HEK293T (cell line): ENCODE data around the gene NRG2.

Experiments used
- ARNT ChIP-seq: fragments of 450-650 bp; IDR thresholded peaks from 2 replicates; pipeline ENCODE4 v1.6.1; 2017; ENCODE audit warnings: mild to moderate bottlenecking
- FOXK2 ChIP-seq: fragments of 450-650 bp; IDR thresholded peaks from 2 replicates; pipeline ENCODE4 v1.6.1; 2016; ENCODE audit warnings: mild to moderate bottlenecking
- HDGF ChIP-seq: fragments of 450-650 bp; IDR thresholded peaks from 2 replicates; pipeline ENCODE4 v1.6.1; 2017; ENCODE audit warnings: antibody characterized with exemption, borderline replicate concordance
- L3MBTL2 ChIP-seq: fragments of 450-650 bp; conservative IDR thresholded peaks from 2 replicates; pipeline ENCODE4 v1.6.1; 2016; ENCODE audit warnings: mild to moderate bottlenecking
- NFRKB ChIP-seq: fragments of 450-650 bp; IDR thresholded peaks from 2 replicates; pipeline ENCODE4 v1.6.1; 2016; ENCODE audit warnings: mild to moderate bottlenecking, moderate library complexity
- SP1 ChIP-seq: fragments of 450-650 bp; IDR thresholded peaks from 2 replicates; pipeline ENCODE4 v1.6.1; 2017

GRCh38 chr5:139810341-139811273 lies 232.5 kb downstream of the NRG2 start:
- TF ChIP-seq FOXK2 (no peak), HDGF (no peak), SP1 (no peak), L3MBTL2 (no peak), NFRKB (no peak), ARNT (no peak)
